HG02763 (cell line): ENCODE data around the gene KCNAB1.

Source experiments
- ATAC-seq: cut with Tn5 transposase; IDR thresholded peaks from one replicate; pipeline ENCODE4 v1.9.1; 2021; ENCODE audit warnings: mild to moderate bottlenecking, moderate library complexity; ENCODE audit not compliant: unreplicated experiment

Gene KCNAB1

DNA sequence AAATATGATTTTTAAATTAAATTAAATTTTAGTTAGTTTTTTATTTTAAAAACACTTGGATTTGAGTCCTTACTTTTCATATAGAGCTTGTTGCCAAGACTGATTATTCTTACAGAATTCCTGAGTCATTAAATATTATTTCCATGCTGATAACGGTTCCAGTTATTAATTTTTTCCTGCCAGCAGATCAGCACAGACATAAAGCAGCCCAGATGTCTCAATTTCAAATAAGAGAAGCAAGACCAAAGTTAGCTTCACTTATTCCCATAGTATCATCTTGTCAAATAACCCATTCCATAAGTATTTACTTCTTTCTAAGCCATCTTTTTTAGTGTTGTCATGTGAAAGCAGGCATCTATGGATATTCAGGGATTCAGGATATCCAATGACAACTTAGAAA lies 359.2 kb downstream of the KCNAB1 start:
- no peak for ATAC-seq

DNA sequence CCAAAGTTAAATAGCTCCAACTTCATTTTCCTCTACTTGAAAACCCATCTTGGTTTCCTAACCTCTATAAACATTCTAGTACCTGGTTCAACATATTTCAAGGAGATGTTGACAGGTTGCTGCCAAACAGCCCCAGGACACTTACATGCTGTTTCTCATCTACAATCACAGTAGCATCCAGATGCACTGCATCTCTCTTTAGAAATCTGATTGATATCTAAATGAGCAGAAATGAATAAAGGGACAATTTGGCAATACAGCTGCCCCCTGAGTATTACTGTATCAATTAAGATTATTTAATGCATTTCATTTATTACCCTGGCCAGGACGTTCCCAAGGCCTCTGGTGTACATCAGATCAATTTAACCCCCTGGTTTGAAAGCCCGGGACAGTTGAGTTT lies 360.6 kb downstream of the KCNAB1 start:
- no peak for ATAC-seq

DNA sequence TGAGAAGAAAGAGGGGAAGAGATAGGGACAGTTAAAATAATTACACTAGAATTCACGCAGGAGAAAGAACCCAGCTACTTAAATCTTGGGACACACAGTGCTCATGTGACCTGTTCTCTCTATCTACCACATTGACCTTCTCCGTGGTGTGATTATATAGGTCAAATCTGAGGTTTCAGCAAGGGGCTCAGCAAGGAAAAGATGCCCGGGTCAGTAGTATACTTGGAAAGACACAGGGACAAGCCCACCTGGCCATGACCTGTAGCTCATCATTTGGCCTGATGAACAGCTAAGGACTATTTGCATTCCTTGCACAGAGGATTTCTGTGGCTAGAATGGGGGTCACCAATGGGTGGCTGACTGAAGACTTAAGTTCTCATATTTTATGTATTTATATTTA lies 362.6 kb downstream of the KCNAB1 start:
- ATAC-seq: no peak

DNA sequence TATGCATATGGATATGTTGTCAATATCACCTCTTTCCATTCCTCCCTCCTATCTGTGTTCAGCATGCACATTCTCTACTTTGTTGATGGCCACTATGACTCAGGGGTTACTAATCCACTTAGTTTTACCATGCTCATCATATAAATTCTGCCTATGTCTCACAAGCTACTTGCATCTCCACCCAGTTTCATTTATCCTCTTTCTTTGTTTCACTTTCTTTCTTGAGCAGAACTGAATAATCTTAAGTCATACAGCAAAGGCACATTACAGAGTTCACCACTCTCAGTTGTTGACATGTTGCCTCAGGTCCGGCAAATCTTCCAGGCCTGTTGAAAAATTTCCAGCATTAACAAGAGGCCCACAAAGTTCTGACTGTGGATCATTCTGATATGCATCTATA lies 363.0 kb downstream of the KCNAB1 start:
- peak; percentile 83 for ATAC-seq

DNA sequence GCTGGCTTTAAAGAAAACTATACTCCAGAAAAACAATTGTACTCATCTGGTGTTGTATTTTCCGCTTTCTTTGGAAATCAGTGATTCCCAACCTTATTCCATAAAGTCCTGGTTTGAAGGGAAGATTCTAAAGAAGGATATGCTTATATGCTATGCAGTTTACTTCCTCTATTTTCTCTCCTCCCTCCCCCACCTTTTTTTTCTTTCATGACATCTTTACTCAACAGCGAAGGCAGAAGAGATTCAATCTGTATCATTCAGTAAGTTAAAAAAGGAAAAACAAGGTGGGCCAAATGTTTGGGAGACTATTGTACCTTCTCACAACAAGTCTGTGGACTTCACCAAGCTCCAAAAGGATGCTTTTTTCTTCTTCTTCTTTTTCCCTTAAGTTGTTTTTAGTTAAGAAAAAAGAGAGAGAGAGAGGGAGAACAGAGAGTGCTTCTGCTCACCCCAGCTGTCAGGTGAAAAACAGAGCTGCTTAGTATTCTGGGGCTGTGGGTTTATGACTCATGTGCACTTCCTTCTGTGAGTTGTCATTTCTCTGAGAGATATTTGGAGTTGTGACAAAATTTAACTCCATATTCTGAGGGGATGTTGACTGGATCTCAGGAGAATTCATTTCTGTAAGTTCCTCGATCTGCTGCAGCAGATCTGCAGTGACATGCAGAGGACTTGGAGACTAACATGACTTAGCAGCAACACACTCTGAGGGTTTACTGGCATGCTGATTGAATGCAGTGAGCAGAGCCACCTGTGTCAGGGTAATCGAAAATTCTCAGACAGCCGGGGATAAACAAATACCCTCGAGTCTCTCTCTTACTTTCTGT lies 363.8 kb downstream of the KCNAB1 start:
- ATAC-seq: peak; percentile 83

DNA sequence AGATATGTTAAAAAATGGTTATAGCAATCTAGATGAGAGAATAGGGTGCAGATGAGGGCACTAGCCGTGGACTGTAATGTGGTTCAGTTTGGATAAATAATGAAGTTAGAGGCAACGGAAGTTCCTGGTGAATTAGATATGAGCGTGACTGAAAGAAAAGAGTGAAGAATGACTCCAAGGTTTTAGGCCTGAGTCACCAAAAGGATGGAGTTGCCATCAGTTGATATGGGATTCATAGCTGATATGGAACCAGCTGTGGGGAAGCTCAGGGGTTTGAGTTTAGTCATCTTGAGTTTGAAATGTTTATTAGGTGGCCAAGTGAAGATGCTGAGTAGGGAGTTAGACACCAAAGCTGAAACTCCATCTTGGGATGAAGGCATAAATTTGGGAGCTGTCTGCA lies 368.4 kb downstream of the KCNAB1 start:
- no peak for ATAC-seq

DNA sequence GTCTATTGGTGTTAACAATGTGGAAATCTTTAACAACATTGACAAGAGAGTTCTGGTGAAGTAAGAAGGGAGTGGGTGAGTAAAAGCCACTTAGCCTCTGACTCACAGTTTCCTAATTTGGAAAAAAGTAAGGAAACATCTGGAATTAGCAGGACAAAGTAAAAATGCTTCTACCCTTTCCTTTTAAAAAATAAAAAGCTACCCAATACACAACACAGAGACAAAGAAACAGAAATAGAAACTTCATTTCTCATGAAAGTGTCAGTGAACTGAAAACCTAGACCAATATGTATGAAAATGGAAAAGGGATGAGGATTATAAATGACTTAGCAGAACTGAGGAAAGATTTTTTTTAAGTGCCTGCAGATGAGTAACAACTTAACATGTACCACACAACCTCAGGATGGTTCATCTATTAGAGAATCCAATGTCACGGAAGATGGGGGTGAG lies 369.1 kb downstream of the KCNAB1 start:
- no peak for ATAC-seq

DNA sequence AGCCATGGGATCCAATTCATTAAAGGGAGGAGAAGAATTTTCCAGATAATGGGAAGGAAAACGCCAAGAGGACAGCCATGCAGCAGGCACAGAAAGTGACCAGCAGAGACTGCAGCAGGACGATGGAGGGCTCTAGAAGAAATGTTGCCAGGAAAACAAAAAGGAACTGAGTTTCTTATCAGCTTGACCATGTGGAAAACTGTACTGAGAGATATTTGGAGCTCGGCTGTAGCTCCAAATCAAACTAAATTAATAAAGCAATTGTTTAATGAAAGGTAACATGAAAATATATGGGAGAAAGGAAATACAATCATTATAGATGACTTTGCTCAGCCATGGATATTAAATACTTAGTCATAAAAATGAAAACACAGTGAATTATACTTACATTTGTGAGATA lies 370.8 kb downstream of the KCNAB1 start:
- no peak for ATAC-seq

DNA sequence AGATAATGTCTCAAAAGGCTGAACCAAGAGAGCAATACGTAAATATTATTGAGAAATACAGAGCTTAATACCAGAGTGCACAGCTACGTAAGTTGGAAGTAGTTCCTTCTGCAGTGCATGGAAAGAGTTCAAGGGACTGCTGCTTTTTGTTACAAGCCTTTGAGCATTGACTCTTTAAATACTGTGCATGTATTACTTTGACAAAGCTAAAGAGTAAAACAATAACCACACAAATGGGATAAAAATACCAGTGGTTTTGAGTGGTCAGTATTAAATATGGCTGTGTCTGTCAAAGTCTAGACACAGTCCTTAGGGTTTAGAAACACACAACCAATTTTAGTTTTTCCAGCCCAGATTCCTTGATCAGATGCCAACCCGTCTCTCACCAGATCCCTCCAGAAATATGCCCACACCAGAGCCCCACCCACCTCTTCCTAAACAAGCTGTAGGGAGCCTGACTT lies 372.5 kb downstream of the KCNAB1 start:
- ATAC-seq: no peak

DNA sequence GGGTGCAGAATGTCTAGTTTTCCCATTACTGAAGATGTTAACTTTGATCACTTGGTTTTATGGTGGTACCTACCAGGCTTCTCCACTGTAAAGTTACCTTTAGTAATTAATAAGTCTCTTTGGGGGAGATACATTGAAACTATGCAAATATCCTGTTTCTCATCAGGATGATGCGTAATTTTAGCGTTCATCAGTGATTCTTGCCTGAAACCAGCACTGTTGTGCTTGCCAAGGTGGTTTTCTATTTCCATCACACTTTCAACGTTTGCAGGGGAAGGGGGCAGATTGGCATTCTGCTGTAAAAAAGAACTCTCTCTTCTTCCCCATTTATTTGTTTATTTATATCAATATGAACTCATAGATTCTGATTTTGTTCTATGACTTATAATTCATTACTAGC lies 373.5 kb downstream of the KCNAB1 start:
- no peak for ATAC-seq

DNA sequence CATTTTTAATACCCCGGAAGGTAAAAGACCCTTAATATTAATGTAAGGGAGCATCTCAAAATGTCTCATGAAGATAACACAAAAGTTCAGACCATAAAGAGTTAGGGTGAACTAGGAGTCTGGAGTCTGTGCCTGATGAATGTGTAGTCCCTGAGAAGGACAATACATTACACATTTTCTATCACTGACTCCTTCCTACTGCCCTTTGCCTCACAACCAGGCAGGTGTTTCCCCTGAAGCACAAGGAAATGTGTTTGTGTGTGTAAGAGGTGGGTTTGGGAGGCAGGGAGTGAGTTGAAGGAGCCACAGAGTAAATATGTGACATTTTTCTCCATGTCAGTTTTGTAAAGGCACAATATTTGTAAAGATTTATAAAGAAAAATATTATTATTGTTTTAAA lies 375.4 kb downstream of the KCNAB1 start:
- ATAC-seq: no peak

DNA sequence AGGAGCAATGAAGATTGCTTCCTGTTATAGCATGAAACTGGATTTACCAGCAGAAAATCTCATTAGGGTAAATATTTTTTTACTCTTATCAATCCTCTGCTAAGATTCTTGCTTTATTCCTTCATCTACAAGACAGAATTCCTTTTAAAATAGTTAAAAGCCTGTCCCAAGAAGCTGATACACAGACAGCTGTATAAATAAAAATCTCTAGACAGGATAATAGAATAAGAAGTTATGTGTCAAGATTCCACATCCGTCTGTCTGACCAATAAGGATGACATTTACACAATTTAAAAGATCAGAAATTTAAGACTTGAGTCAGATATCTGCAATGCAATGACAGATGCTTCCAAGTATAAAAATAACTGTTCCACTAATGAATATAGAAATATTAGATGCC lies 376.9 kb downstream of the KCNAB1 start:
- no peak for ATAC-seq

DNA sequence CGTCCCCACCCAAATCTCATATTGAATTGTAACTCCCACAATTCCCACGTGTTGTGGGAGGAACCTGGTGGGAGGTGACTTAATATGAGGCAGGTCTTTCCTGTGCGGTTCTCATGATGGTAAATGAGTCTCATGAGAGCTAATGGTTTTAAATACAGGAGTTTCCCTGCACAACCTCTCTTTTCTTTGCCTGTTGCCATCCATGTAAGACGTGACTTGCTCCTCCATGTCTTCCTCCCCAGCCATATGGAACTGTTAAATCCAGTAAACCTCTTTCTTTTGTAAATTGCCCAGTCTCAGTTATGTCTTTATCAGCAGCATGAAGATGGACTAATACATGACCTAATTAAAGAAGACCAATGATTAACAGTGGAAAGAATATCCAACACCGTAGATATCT lies 377.9 kb downstream of the KCNAB1 start:
- ATAC-seq: no peak

DNA sequence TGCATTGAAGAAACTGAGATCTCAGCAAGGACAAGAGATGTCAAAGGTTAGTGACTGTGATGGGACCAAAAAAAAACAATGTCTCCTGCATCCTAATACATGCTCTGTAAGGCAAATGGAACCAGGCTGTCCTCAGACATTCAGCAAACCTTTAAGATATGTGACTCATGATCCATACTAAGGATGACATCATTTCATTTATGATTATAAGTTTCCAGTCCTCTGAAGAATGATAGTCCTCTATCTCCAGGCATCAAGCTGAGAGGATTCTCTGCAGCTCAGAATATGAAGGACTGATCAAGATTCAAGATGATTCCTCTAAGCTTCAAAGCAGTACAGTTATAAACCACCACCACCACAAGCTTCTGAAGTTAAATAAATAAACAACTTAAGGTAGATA lies 386.9 kb downstream of the KCNAB1 start:
- no peak for ATAC-seq

DNA sequence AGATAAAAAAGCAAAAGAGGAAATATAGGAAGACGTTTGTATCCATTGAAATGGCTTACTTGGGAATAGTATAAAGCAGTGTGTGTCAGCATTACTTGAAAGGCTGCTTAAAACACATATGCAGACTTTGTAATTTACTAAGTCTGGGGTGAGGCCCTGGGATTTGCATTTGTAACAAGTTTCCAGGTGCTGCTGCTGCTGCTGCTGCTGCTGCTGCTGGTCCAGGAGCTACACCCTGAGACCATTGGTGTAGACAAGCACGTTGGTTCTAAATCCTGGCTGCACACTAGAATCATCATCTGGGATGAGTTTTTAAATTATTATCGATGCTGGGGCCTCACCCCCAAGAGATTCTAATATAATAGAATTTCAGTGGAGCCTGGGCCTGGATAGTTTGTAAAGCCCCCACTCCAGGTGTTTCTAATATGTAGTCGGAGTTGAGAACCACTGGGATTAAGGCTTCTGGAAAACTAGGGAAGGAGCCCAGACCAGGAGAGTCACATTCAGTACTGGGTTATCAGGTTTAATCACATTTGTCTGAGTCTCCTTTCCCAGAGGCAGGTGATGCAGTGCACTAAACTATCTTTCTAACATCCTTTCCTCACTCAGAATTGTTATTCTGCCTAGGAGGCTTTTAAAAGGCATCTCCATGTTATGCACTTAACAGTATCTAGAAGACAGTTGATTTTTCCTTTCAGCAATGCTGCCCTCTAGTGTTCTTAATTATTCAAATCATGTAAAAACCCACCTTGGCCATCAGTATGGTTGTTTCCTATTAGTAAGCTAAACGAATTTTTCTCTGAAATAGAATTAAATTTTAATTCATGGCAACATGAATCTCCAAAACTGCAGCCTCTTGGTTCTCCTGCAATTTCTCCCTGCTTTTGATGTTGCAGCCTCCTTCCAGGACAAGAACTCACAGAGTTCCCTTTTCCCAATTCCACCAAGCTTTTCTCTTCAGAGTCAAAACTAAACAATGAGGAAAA lies 389.1 kb downstream of the KCNAB1 start:
- peak; percentile 76 for ATAC-seq

DNA sequence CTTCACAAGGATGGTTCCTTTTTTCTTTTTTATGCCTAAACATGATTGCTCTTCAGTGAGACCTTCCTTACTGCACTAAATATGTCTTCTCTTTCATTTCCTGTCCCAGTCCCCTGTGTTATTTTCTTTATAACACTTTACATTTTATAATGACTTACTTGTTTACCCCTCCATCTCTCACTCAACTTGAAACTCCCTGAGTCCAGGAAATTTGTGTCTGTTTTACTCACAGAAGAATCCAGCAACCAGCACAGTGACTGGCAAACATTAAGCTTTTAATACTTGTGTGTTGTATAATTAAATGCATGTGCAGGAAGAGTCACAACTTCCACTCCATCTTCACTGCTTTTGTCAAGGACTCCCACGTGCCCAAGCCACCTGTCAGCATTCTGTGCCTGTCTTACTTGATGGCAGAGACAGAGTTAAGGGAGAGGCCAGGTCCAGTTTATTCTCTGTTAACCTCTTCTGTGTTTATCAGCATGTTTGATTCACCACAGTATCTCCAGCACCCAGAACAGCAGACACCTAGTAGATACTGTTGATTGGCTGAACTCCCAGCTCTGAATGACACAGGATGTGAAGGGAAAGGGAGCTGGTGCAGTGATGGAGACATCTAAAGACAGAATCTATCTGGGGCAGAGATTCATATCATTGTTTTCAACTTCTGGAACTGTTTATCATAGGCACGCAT lies 391.8 kb downstream of the KCNAB1 start:
- ATAC-seq: no peak

DNA sequence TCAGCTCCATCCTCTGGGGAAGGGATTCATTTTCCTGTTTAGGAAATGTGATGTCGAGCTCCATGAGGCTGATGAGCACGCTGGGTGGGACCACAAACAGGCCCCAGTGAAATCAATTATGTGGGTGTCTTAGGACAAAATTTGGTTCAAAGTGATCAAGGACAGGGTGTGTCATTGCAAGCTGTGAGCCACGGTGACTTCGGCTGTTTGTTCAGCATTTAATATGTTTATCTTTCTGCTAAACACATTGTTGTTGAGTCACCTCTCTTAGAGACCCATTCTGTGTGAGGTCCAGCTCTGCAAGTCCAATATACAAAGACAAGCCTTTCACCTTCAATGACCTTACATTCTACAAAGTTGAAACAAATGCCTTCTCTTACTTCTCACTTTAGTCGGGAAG lies 393.2 kb downstream of the KCNAB1 start:
- no peak for ATAC-seq

DNA sequence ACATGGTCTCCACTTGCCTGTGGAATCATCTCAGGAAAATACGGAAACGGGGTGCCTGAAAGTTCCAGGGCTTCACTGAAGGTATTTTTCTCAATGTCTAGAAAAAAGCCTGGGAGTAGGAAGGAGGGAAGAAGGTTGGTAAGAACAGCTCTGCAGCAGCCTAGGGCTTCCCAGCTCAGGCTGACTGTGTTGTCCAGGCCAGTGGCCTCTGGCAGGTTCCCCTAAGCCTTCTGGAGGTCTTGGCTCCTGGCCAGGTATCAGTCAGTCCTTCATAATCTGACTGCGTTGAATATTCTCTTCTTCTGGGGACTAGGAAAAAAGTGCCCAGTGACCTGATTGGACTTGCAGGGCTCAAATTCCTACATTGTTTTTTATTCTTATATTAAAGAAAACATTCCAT lies 395.9 kb downstream of the KCNAB1 start:
- ATAC-seq: no peak

DNA sequence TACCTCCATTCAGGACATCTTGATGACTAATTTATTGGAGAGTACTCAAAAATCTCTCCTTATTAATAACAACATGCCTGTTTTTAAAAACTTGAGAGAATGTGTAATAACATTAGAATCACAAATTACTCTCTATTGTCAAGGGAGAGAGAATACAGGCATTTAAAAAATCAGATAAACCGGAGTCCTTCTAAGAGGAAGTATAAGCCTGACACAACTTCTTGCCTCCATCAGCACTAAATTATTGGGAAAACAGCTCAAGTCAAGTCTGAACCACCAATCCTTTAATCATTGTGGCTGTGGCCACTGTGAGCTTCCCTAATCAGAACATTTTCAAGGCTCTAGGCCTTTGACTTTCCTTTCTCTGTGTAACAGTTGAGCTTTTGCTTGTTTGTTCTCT lies 396.6 kb downstream of the KCNAB1 start:
- ATAC-seq: no peak

DNA sequence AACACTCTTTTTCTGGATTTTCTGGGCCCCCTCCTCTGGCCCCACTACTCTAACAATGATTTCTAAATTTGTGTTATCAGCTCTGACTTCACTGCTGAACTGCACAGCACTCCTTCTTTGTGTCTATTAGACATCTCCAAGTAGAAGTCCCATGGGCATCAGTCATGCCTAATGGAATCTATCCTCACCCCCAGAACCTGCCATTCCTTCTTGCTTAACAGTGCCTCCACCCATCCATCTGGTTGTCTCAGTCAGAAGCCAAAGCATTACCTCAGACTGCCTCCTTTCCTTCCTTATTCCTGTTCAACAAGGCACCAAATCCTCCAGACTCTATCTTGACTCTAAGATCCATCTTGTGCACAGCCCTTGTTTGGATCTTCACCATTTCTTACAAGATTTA lies 398.3 kb downstream of the KCNAB1 start:
- ATAC-seq: no peak

DNA sequence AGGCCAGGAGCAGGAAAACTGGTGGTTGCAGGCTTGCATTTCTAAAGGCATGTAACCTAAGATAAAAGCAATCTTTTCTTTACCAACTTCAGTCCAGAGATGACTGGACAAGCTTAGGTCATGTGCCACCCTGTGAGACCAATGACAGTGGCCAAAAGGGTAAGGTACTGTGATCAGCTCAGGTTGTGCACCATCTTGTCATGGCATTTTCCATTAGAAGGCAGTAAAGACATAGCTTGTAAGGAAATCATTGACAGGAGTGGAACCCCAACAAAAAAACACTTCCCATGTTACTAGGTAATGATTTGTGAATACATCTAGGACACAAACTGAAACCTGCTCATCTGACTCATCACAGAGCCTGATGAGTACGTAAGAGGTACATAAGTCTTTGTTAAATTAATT lies 399.4 kb downstream of the KCNAB1 start:
- ATAC-seq: peak; percentile 75
